ENCODE data around the gene CIP2A. TPM values are rescaled to one million over a fixed set of nuclear protein-coding genes. Genes with fewer than 3 reads are reported as not detected.

Gene CIP2A
- total and polyA plus RNA-seq, 2 of the 13 experiments (the other 11 are each of a cell fraction or from before 2014, with no cell fraction given) = 7.8 to 36.9 TPM

DNA sequence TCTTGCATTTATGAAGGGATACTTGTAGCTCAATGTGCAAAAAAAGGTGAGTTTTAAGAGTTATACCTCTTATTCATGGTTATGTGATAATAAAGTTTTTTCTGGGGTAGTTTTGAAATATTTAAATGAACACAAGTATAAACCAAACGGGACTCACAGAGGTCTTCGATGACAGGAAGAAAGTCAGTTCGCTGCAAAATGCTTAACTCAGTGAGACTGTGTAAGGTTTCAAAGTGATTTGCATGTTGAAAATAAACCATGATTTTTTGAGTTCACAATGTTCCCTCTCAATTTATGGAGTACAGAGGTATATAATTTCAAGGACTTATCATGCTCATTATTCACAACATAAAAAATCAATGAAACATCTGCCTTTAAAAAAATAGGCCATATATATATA, 42.5 kb downstream of the CIP2A start (continued):
- TF ChIP-seq, protein P1, sequence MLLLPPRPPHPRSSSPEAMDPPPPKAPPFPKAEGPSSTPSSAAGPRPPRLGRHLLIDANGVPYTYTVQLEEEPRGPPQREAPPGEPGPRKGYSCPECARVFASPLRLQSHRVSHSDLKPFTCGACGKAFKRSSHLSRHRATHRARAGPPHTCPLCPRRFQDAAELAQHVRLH (CRISPR knock-in tag; IDR thresholded peaks at IDR 0.05; ENCODE audit: borderline replicate concordance, low read depth) = no peak
- TF ChIP-seq FOSL2 (CRISPR knock-in tag; IDR thresholded peaks at IDR 0.05) (no peak), RFX5 (IDR thresholded peaks at IDR 0.05; ENCODE audit: low read depth, low read length) (no peak), GABPB1 (CRISPR knock-in tag; IDR thresholded peaks at IDR 0.05) (no peak)
- TF ChIP-seq, protein P2, sequence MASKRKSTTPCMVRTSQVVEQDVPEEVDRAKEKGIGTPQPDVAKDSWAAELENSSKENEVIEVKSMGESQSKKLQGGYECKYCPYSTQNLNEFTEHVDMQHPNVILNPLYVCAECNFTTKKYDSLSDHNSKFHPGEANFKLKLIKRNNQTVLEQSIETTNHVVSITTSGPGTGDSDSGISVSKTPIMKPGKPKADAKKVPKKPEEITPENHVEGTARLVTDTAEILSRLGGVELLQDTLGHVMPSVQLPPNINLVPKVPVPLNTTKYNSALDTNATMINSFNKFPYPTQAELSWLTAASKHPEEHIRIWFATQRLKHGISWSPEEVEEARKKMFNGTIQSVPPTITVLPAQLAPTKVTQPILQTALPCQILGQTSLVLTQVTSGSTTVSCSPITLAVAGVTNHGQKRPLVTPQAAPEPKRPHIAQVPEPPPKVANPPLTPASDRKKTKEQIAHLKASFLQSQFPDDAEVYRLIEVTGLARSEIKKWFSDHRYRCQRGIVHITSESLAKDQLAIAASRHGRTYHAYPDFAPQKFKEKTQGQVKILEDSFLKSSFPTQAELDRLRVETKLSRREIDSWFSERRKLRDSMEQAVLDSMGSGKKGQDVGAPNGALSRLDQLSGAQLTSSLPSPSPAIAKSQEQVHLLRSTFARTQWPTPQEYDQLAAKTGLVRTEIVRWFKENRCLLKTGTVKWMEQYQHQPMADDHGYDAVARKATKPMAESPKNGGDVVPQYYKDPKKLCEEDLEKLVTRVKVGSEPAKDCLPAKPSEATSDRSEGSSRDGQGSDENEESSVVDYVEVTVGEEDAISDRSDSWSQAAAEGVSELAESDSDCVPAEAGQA (IDR thresholded peaks at IDR 0.05; ENCODE audit: low read depth) = no peak
- TF ChIP-seq, protein P2 (CRISPR knock-in tag; IDR thresholded peaks at IDR 0.05; ENCODE audit: borderline replicate concordance) = no peak

GRCh38 chr3:108546247-108546646, 43.0 kb downstream of the CIP2A start:
- ChIA-PET CTCF (ENCODE audit: low intra/inter-chr PET ratio, low total read pairs) (no interaction called here), POLR2A (no interaction called here)
- Histone ChIP-seq H3K4me2 (ENCODE audit: low read depth, low read length) (no peak overlapping the region), H3K4me3 (replicated peaks in 1 of 3; ENCODE audit: insufficient read depth in 1 of 3, low read depth in 2 of 3, low read length in 3 of 3) (no peak overlapping the region), H2AFZ (ENCODE audit: low read length) (no peak overlapping the region), H3K27ac (ENCODE audit: extremely low read length, insufficient read depth, low read length) (no peak overlapping the region), H3K9me3 (ENCODE audit: low read length) (no peaks in the 10 kb centered on the region), H3K4me1 (ENCODE audit: insufficient read depth, low read length) (no peaks in the 10 kb centered on the region), H3K79me2 (ENCODE audit: insufficient read depth, low read length) (no peaks in the 10 kb centered on the region), H3K27me3 (ENCODE audit: control insufficient read depth in 1 of 2, insufficient read depth in 2 of 2, low read length in 2 of 2) (no peaks in the 10 kb centered on the region), H3K36me3 (replicated peaks in 1 of 2; ENCODE audit: control insufficient read depth in 1 of 2, insufficient read depth in 2 of 2, low read length in 2 of 2) (peaks cover 0 to 7% of the 10 kb centered on the region in 2 experiments; a peak in 1 of 5 replicates), H3K9ac (ENCODE audit: insufficient read depth, low read depth, low read length) (no peak overlapping the region), H4K20me1 (ENCODE audit: insufficient read depth, low read length) (no peaks in the 10 kb centered on the region)
- DNase-seq (ENCODE audit: low spot score) (no peak), FAIRE-seq (no peak), ATAC-seq (no peak)
- TF ChIP-seq ZSCAN31 (CRISPR knock-in tag; IDR thresholded peaks at IDR 0.05; ENCODE audit: low read depth) (no peak), ZNF724P (CRISPR knock-in tag; IDR thresholded peaks at IDR 0.05; ENCODE audit: borderline replicate concordance) (no peak), KLF9 (CRISPR knock-in tag; IDR thresholded peaks at IDR 0.05; ENCODE audit: low read depth) (no peak), XBP1 (CRISPR knock-in tag; IDR thresholded peaks at IDR 0.05) (no peak), ARID2 (CRISPR knock-in tag; IDR thresholded peaks at IDR 0.05; ENCODE audit: borderline replicate concordance) (no peak)
- no TSS peak for BruUV-seq (replicated peaks)
- 98% methylated on average over 1 of the region's 1 CpG for WGBS (ENCODE audit: low lambda C conversion rate)
- in situ Hi-C loops (cut with HindIII; ENCODE audit: extremely low pct_ligation_motif_present, low pct_unique_long_range_greater_than_20kb) = no loop called here
- intact Hi-C loops (cut with micrococcal nuclease; ENCODE audit: unreplicated experiment) = no loop called here
